Prostate gland (tissue), 2 donors: ENCODE data around the gene AIFM2. TPM values are rescaled to one million over a fixed set of nuclear protein-coding genes. Genes with fewer than 3 reads are reported as not detected.

Experiments
- DNase-seq: peaks from one replicate; pipeline ENCODE4 v3.0.0-alpha.2; 2019; ENCODE audit warnings: low spot score
- H3K27ac ChIP-seq, 2 donors: fragments of 200-600 bp; sonication (generic); 2 replicates each; pipeline ENCODE4 v1.5.1; 2017 to 2019
- H3K27me3 ChIP-seq: fragments of 200-600 bp; sonication (generic); replicated peaks from 2 replicates; pipeline ENCODE4 v1.5.1; 2019; ENCODE audit not compliant: insufficient read depth
- H3K36me3 ChIP-seq, 2 donors: fragments of 200-600 bp; sonication (generic); 1 replicate in 1 of 2; 2 replicates in 1 of 2; pipeline versions ENCODE4 v1.5.1 to v1.8.1; 2017 to 2019
- H3K4me1 ChIP-seq: fragments of 200-600 bp; sonication (generic); replicated peaks from 2 replicates; pipeline ENCODE4 v1.5.1; 2019
- H3K4me3 ChIP-seq, 2 donors: fragments of 200-600 bp; sonication (generic); 2 replicates each; pipeline ENCODE4 v1.5.1; 2017 to 2019
- H3K9me3 ChIP-seq: fragments of 200-600 bp; sonication (generic); 2 replicates; pipeline ENCODE4 v1.5.1; 2017
- POLR2A ChIP-seq: fragments of 450-650 bp; IDR thresholded peaks from one replicate; pipeline ENCODE4 v1.6.1; 2016; ENCODE audit warnings: antibody characterized with exemption, mild to moderate bottlenecking
- POLR2AphosphoS5 ChIP-seq: sonication (generic); formaldehyde crosslinking; IDR thresholded peaks from one replicate; pipeline ENCODE4 v1.6.1; 2017; ENCODE audit warnings: antibody characterized with exemption
- WGBS: methylation state at CpG from one replicate; pipeline ENCODE4 v1.1.5; 2018; 5-methylcytosine and 5-hydroxymethylcytosine counted together
- intact Hi-C: fragments of 100-400 bp; cut with DNase I; formaldehyde crosslinking; loops from one replicate; pipeline ENCODE4 v1.14.2; 2022
- total RNA-seq, 2 donors: library from RNA; depleted of rRNA; stranded (reverse); fragments of >200 nt; gene quantifications; one replicate each; pipeline ENCODE4 v1.1.0, GENCODE V29; 2016
- TF ChIP-seq, protein P1 (sequence below), 4 experiments: fragments of 200-600 bp in 2 of 4; fragments of 450-650 bp in 2 of 4; sonication (generic) in 2 of 4; IDR thresholded peaks; 1 replicate in 3 of 4; 2 replicates in 1 of 4; pipeline ENCODE4 v1.5.1; 2016 to 2019; ENCODE audit warnings: antibody characterized with exemption in 4 of 4, mild to moderate bottlenecking in 2 of 4, moderate library complexity in 2 of 4

AIFM2 gene
- total RNA-seq, 2 donors from 2014 or later: 10.7 to 12.2 TPM

DNA sequence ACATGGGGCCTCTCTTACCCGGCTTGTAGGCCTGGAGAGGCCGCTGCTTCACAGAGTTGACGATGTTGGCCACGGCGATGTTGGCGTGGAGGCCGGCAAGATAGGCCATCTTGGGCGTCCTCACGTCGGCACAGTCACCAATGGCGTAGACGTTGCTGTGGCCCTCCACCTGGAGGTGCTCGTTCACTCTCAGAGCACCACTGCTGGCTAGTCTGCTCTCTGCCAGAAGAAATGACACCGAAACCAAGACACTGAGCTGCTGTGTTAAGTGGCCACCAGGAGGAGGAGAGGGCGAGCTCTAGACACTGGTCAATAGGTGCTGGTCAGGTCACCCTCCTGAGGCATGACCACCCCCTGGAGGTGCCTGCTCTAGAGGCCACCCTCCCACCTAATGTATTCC lies 17.7 kb downstream of the AIFM2 start:
- Histone ChIP-seq H3K4me3 (no peak overlapping the region), H3K27me3 (no peaks in the 10 kb centered on the region), H3K4me1 (no peaks in the 10 kb centered on the region), H3K9me3 (no peaks in the 10 kb centered on the region), H3K36me3 (peaks cover 0 to 18% of the 10 kb centered on the region in 2 donors), H3K27ac (no peak overlapping the region)
- WGBS: 93% methylated on average over 15 of the region's 15 CpGs
- TF ChIP-seq POLR2A (no peak), POLR2AphosphoS5 (no peak)
- TF ChIP-seq, protein P1, sequence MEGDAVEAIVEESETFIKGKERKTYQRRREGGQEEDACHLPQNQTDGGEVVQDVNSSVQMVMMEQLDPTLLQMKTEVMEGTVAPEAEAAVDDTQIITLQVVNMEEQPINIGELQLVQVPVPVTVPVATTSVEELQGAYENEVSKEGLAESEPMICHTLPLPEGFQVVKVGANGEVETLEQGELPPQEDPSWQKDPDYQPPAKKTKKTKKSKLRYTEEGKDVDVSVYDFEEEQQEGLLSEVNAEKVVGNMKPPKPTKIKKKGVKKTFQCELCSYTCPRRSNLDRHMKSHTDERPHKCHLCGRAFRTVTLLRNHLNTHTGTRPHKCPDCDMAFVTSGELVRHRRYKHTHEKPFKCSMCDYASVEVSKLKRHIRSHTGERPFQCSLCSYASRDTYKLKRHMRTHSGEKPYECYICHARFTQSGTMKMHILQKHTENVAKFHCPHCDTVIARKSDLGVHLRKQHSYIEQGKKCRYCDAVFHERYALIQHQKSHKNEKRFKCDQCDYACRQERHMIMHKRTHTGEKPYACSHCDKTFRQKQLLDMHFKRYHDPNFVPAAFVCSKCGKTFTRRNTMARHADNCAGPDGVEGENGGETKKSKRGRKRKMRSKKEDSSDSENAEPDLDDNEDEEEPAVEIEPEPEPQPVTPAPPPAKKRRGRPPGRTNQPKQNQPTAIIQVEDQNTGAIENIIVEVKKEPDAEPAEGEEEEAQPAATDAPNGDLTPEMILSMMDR (IDR thresholded peaks at IDR 0.05): no peak
- no peak for DNase-seq
- intact Hi-C loops: no loop called here

DNA sequence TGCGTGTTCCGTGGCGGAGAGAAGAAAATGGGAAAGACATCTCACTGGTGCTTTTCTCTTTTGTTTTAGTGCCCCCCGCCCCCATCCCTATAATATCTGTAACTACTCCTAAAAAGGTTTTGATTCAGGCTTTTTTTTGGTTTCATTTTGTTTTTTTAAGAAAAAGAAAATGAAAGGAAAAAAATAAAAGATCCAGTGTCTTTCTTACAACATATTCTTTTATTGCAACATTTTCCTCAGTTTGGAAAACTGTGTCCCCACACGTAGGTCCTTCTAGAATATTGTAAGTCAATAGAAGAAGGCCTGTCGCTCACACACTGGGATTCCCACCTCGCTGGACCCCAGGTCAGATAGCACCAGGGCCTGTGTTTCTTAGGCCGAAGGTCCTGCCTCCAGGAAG lies 20.6 kb downstream of the AIFM2 start:
- TF ChIP-seq POLR2A (no peak), POLR2AphosphoS5 (no peak)
- TF ChIP-seq, protein P1 (IDR thresholded peaks at IDR 0.05): no peak
- intact Hi-C loops: no loop called here
- no peak for DNase-seq
- Histone ChIP-seq H3K27me3 (no peaks in the 10 kb centered on the region), H3K36me3 (peaks cover 0 to 18% of the 10 kb centered on the region in 2 donors), H3K4me3 (no peak overlapping the region), H3K27ac (no peak overlapping the region), H3K9me3 (no peaks in the 10 kb centered on the region), H3K4me1 (no peaks in the 10 kb centered on the region)
- 87% methylated on average over 8 of the region's 8 CpGs for WGBS

DNA sequence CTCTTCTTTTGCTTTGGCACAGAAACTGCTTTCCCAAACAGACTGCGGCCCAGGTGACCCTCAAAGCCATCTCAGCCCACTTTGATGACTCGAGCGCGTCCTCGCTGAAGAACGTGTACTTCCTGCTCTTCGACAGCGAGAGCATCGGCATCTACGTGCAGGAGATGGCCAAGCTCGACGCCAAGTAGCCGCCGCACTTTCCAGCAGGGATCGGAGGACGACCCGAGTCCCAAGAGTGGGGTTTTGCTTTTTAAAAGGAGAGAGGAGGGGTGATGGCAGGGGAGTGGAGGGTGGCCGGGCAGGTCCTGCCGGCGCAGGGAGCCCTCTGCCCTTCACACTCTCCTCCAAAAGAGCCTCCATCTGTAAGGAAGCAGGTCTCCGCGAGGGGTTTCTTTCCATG lies 21.1 kb downstream of the AIFM2 start:
- Histone ChIP-seq H3K36me3 (peaks cover 0 to 18% of the 10 kb centered on the region in 2 donors), H3K27me3 (no peaks in the 10 kb centered on the region)
- WGBS: 91% methylated on average over 22 of the region's 22 CpGs

DNA sequence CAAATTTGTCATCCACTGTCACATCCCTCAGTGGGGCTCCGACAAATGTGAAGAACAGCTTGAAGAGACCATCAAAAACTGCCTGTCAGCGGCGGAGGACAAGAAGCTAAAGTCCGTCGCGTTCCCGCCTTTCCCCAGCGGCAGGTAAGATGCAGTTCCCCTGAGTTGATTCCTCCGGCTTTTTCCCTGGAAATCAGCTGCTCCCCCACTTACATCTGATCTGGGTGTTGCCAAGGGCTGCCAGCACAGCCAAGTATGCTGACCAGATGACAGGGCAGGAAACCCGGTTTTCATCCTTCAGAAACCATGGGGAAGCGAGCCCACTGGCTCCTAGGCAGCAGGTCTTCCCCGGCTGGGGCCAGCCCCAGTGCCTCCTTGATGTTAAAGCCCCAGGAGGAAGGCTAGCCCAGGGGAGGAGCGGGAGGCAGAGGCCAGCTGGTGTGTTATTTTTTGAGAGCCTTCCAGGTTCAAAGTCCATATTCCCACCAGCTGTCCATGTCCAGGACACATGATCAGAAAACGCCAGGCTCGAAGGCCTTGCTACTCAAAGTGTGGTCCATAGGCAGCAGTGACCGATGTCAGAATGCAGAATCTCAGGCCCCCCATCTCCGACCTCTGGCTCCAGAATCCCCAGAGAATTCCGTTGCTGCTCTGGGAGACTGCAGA lies 23.4 kb downstream of the AIFM2 start:
- TF ChIP-seq POLR2AphosphoS5 (no peak), POLR2A (no peak)
- no peak overlapping the region for H3K27ac ChIP-seq
- no peak for DNase-seq
- H3K9me3 ChIP-seq: no peaks in the 10 kb centered on the region
- intact Hi-C loops: no loop called here
- no peak overlapping the region for H3K4me3 ChIP-seq
- WGBS: 92% methylated on average over 18 of the region's 18 CpGs
- H3K27me3 ChIP-seq: no peaks in the 10 kb centered on the region
- no peaks in the 10 kb centered on the region for H3K4me1 ChIP-seq
- peaks cover 0 to 15% of the 10 kb centered on the region in 2 donors for H3K36me3 ChIP-seq

More for the DNA sequence above, 21.1 kb downstream of the AIFM2 start:
- Histone ChIP-seq H3K4me3 (no peak overlapping the region), H3K4me1 (no peaks in the 10 kb centered on the region), H3K27ac (no peak overlapping the region), H3K9me3 (no peaks in the 10 kb centered on the region)
- TF ChIP-seq POLR2AphosphoS5 (no peak), POLR2A (no peak)
- TF ChIP-seq, protein P1 (IDR thresholded peaks at IDR 0.05): no peak
- intact Hi-C loops: no loop called here
- no peak for DNase-seq

DNA sequence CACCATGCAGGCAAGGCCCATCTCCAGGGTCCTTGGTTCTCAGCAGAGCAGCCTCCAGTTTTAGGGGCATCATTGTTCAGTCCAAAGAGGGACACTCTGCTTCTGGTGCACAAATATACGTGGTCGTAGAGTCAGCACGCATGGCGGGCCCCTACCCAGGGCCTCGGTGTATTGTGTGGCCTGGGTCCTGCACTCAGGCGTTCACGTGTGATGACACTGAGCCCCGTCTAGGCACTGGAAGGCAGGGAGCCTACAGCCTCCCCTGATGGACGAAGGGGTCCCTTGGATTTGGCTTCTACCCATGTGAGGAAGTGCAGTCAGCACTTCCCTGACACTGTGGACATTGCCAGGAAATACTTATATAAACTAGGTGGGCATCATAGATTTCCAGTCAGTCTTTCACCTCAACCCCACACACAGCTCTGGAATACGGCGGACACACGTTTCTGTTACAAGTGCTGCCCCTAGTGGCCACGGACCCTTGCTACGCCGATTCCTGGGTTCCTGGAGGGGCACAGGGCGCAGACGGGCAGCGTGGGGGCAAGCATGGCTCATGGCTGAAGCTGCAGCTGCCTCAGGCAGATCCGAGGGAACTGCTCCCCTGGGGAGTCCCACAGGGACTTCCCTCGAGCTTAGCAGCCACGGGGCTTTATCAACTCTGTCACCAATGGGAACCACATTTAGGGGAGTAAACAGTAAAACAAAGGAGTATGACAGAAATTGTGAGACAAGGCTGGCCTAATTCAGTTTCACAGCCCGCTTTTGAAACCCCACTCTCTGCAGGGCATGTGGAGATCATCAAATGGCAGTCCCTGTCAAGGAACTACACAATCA lies 25.4 kb downstream of the AIFM2 start:
- Histone ChIP-seq H3K27ac (no peak overlapping the region), H3K36me3 (no peaks in the 10 kb centered on the region), H3K9me3 (no peaks in the 10 kb centered on the region), H3K4me1 (no peaks in the 10 kb centered on the region), H3K4me3 (no peak overlapping the region), H3K27me3 (no peaks in the 10 kb centered on the region)
- intact Hi-C loops: no loop called here
- 80% methylated on average over 22 of the region's 22 CpGs for WGBS
- DNase-seq: no peak
- TF ChIP-seq, protein P1 (IDR thresholded peaks at IDR 0.05): no peak
- TF ChIP-seq POLR2AphosphoS5 (no peak), POLR2A (no peak)
